Activated B cell treated with CpG ODN at 0.5 μM for 24 hours (primary cell): ENCODE data around the gene L3MBTL4. TPM values are rescaled to one million over a fixed set of nuclear protein-coding genes. Genes with fewer than 3 reads are reported as not detected.

Source experiments
- ATAC-seq: fragments of 200-7000 bp; cut with Tn5 transposase; one replicate; pipeline ENCODE4 v1.10.0; 2021; ENCODE audit warnings: low read depth, mild to moderate bottlenecking, moderate library complexity
- CTCF ChIA-PET: fragments of 350-600 bp; sonication (Branson Sonifier 250); formaldehyde crosslinking; loops from one replicate; lab custom pipeline; 2021; ENCODE audit warnings: antibody characterized with exemption; lab: Charles Lee
- POLR2A ChIA-PET: fragments of 350-600 bp; sonication (Branson Sonifier 250); formaldehyde crosslinking; loops from one replicate; lab custom pipeline; 2021; ENCODE audit warnings: antibody characterized with exemption; lab: Charles Lee
- DNase-seq: peaks from one replicate; pipeline ENCODE4 v3.0.0; 2022
- H3K27ac Mint-ChIP-seq: one replicate; pipeline ENCODE4 v1.8.0; 2020; ENCODE audit warnings: mixed read lengths
- H3K27me3 Mint-ChIP-seq: one replicate; pipeline ENCODE4 v1.8.0; 2021; ENCODE audit warnings: mixed read lengths
- H3K36me3 Mint-ChIP-seq: one replicate; pipeline ENCODE4 v1.8.0; 2021; ENCODE audit warnings: low read depth, mixed read lengths
- H3K4me1 Mint-ChIP-seq: one replicate; pipeline ENCODE4 v1.8.0; 2021; ENCODE audit warnings: mixed read lengths
- H3K4me3 Mint-ChIP-seq: one replicate; pipeline ENCODE4 v1.8.0; 2020; ENCODE audit warnings: mild to moderate bottlenecking, mixed read lengths
- H3K9me3 Mint-ChIP-seq: one replicate; pipeline ENCODE4 v1.8.0; 2020; ENCODE audit warnings: mixed read lengths
- intact Hi-C: fragments of 100-400 bp; cut with micrococcal nuclease; formaldehyde crosslinking; loops from one replicate; pipeline ENCODE4 v1.15.1; 2024
- total RNA-seq: library from RNA; stranded (reverse); gene quantifications from 2 replicates; pipeline ENCODE4 v1.2.3, GENCODE V29; 2022
- TF ChIP-seq, protein P1 (sequence below): fragments of 200-600 bp; IDR thresholded peaks from one replicate; pipeline ENCODE4 v1.8.0; 2022; ENCODE audit warnings: antibody characterized with exemption, mild to moderate bottlenecking

The L3MBTL4 gene
- total RNA-seq, 1 donor from 2014 or later, result 12.3 TPM

- POLR2A ChIA-PET, result no interaction called here
- intact Hi-C loops, result no loop called here
- Mint-ChIP-seq H3K27ac (no peak overlapping the region), H3K9me3 (no peaks in the 10 kb centered on the region), H3K36me3 (no peaks in the 10 kb centered on the region), H3K4me1 (no peaks in the 10 kb centered on the region), H3K27me3 (no peaks in the 10 kb centered on the region), H3K4me3 (no peak overlapping the region)
- CTCF ChIA-PET, result no interaction called here
- DNase-seq, result no peak
- TF ChIP-seq, protein P1, sequence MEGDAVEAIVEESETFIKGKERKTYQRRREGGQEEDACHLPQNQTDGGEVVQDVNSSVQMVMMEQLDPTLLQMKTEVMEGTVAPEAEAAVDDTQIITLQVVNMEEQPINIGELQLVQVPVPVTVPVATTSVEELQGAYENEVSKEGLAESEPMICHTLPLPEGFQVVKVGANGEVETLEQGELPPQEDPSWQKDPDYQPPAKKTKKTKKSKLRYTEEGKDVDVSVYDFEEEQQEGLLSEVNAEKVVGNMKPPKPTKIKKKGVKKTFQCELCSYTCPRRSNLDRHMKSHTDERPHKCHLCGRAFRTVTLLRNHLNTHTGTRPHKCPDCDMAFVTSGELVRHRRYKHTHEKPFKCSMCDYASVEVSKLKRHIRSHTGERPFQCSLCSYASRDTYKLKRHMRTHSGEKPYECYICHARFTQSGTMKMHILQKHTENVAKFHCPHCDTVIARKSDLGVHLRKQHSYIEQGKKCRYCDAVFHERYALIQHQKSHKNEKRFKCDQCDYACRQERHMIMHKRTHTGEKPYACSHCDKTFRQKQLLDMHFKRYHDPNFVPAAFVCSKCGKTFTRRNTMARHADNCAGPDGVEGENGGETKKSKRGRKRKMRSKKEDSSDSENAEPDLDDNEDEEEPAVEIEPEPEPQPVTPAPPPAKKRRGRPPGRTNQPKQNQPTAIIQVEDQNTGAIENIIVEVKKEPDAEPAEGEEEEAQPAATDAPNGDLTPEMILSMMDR, result no peak
- no peak for ATAC-seq
Observed at GRCh38 chr18:6021306-6022073, 393.2 kb downstream of the L3MBTL4 start.

GRCh38 chr18:6018671-6019070 lies 396.0 kb downstream of the L3MBTL4 start:
- no peak overlapping the region for H3K27ac Mint-ChIP-seq
- TF ChIP-seq, protein P1, result no peak
- DNase-seq (no peak), ATAC-seq (no peak)
- H3K36me3 Mint-ChIP-seq, result no peaks in the 10 kb centered on the region
- no peaks in the 10 kb centered on the region for H3K9me3 Mint-ChIP-seq
- ChIA-PET CTCF (no interaction called here), POLR2A (no interaction called here)
- no peak overlapping the region for H3K4me3 Mint-ChIP-seq
- intact Hi-C loops, result no loop called here
- no peaks in the 10 kb centered on the region for H3K27me3 Mint-ChIP-seq
- H3K4me1 Mint-ChIP-seq, result no peaks in the 10 kb centered on the region

- intact Hi-C loops, result no loop called here
- H3K36me3 Mint-ChIP-seq, result no peaks in the 10 kb centered on the region
- ChIA-PET POLR2A (no interaction called here), CTCF (no interaction called here)
- H3K9me3 Mint-ChIP-seq, result no peaks in the 10 kb centered on the region
- H3K4me3 Mint-ChIP-seq, result no peak overlapping the region
- TF ChIP-seq, protein P1, result no peak
- H3K4me1 Mint-ChIP-seq, result no peaks in the 10 kb centered on the region
- ATAC-seq, result no peak
- no peak overlapping the region for H3K27ac Mint-ChIP-seq
- DNase-seq, result no peak
- H3K27me3 Mint-ChIP-seq, result no peaks in the 10 kb centered on the region
Observed at GRCh38 chr18:6017171-6017570, 397.5 kb downstream of the L3MBTL4 start.

- no peak overlapping the region for H3K27ac Mint-ChIP-seq
- intact Hi-C loops, result no loop called here
- TF ChIP-seq, protein P1, result no peak
- no peak overlapping the region for H3K4me3 Mint-ChIP-seq
- ATAC-seq (no peak), DNase-seq (no peak)
- no peaks in the 10 kb centered on the region for H3K27me3 Mint-ChIP-seq
- ChIA-PET POLR2A (no interaction called here), CTCF (no interaction called here)
- no peaks in the 10 kb centered on the region for H3K36me3 Mint-ChIP-seq
- H3K4me1 Mint-ChIP-seq, result no peaks in the 10 kb centered on the region
- no peaks in the 10 kb centered on the region for H3K9me3 Mint-ChIP-seq
Observed at GRCh38 chr18:6015364-6015763, 399.3 kb downstream of the L3MBTL4 start.

DNA sequence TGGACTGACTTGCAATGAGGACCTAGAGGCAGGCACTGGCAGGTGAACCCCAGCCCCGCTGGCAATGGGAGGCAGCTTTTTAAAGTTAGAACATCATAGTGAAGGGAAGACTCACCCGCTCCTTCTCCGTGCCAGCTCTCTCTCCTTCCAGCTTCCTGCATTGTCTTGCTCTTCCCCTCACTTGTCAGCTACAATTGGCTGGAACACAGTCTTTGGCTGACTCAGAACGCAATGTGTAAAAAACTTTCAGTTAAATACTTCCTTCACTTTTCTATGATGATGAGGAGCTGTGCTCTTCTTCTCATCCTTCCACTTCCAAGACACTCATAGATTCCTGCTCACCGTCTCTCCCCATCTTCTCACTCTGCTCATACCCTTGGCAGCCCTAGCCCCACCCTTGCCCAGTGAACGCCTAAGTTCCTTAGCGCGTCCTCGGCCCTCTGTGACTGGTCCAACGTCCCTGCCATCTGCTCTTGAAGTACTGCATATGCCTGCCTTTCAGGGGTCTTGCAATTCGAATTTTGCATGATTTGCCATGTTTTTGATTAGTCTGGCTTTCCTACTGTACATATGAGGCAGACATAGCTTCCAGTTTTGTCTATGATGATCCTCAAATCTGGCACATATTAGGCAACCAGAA lies 401.4 kb downstream of the L3MBTL4 start:
- TF ChIP-seq, protein P1, result no peak
- Mint-ChIP-seq H3K36me3 (no peaks in the 10 kb centered on the region), H3K4me1 (no peaks in the 10 kb centered on the region), H3K4me3 (no peak overlapping the region), H3K27me3 (no peaks in the 10 kb centered on the region), H3K9me3 (no peaks in the 10 kb centered on the region), H3K27ac (no peak overlapping the region)
- intact Hi-C loops, result no loop called here
- DNase-seq, result no peak
- POLR2A ChIA-PET, result no interaction called here
- CTCF ChIA-PET, result no interaction called here
- ATAC-seq, result no peak
